NCI-H82 treated with DMSO at 0.1 percent for 48 hours (cell line): Measurements from ENCODE around the gene BCAS3.
A peak's percentile ranks its signal among the peaks of the same experiment; 100 is the strongest.

Experiments used
- DNase-seq: peaks from one replicate; lab custom pipeline; 2025; ENCODE audit not compliant: unreplicated experiment; lab: John Stamatoyannopoulos, UW

The BCAS3 gene

GRCh38 chr17:61279476-61280145, 602.0 kb downstream of the BCAS3 start:
- no peak for DNase-seq

GRCh38 chr17:61280338-61280737, 602.7 kb downstream of the BCAS3 start:
- no peak for DNase-seq

GRCh38 chr17:61280851-61281250, 603.2 kb downstream of the BCAS3 start:
- DNase-seq = no peak

- no peak for DNase-seq
Observed at GRCh38 chr17:61282377-61282776, 604.7 kb downstream of the BCAS3 start.

- DNase-seq = no peak
Observed at GRCh38 chr17:61283043-61283442, 605.4 kb downstream of the BCAS3 start.

GRCh38 chr17:61284174-61284573, 606.5 kb downstream of the BCAS3 start:
- DNase-seq = no peak

- no peak for DNase-seq
Observed at GRCh38 chr17:61284746-61285145, 607.1 kb downstream of the BCAS3 start.

- peak; percentile 92 for DNase-seq
Observed at GRCh38 chr17:61285526-61286320, 608.1 kb downstream of the BCAS3 start.

GRCh38 chr17:61286449-61286848, 608.8 kb downstream of the BCAS3 start:
- DNase-seq = no peak

GRCh38 chr17:61289408-61290385, 612.0 kb downstream of the BCAS3 start:
- peak; percentile 82 for DNase-seq

GRCh38 chr17:61291451-61292285, 614.0 kb downstream of the BCAS3 start:
- no peak for DNase-seq

- DNase-seq = no peak
Observed at GRCh38 chr17:61294286-61294685, 616.6 kb downstream of the BCAS3 start.

GRCh38 chr17:61294777-61295176, 617.1 kb downstream of the BCAS3 start:
- no peak for DNase-seq

- DNase-seq = no peak
Observed at GRCh38 chr17:61296058-61296457, 618.4 kb downstream of the BCAS3 start.

GRCh38 chr17:61299517-61300513, 622.2 kb downstream of the BCAS3 start:
- DNase-seq = no peak

GRCh38 chr17:61302953-61303816, 625.5 kb downstream of the BCAS3 start:
- no peak for DNase-seq

GRCh38 chr17:61303817-61304096, 626.1 kb downstream of the BCAS3 start:
- no peak for DNase-seq

- no peak for DNase-seq
Observed at GRCh38 chr17:61305024-61305423, 627.4 kb downstream of the BCAS3 start.

- DNase-seq = no peak
Observed at GRCh38 chr17:61306003-61306402, 628.4 kb downstream of the BCAS3 start.
